CD14-positive monocyte (primary cell): ENCODE results near the gene NPAS4. TPM values are rescaled to one million over a fixed set of nuclear protein-coding genes. Genes with fewer than 3 reads are reported as not detected.
"Not testable (repeated sequence)": the region's sequence is repeated elsewhere in the genome, so short reads cannot be mapped to it uniquely, and the experiment has no call there.

Source experiments
- DNase-seq, 3 donors: peaks; one replicate each; pipeline ENCODE4 v3.0.0-alpha.2; 2011 to 2022
- H2AFZ ChIP-seq: 2 replicates; pipeline ENCODE4 v1.6.0; 2012; ENCODE audit warnings: mild to moderate bottlenecking, low read depth, low read length, inconsistent platforms; ENCODE audit not compliant: insufficient read depth, poor library complexity, severe bottlenecking
- H3K27ac ChIP-seq, 2 donors: 1 replicate in 1 of 2; 2 replicates in 1 of 2; pipeline ENCODE4 v1.5.1; 2012 to 2013; ENCODE audit warnings: low read length in 2 of 2, control low read depth in 1 of 2, inconsistent platforms in 1 of 2, low read depth in 1 of 2, mild to moderate bottlenecking in 1 of 2
- H3K27me3 ChIP-seq, 2 donors: one replicate each; pipeline versions ENCODE4 v1.6.0 to v1.6.1; 2011 to 2013; ENCODE audit warnings: low read length in 2 of 2; ENCODE audit not compliant: control insufficient read depth in 2 of 2, insufficient read depth in 2 of 2
- H3K36me3 ChIP-seq, 2 donors: replicated peaks in 1 of 2; 1 replicate in 1 of 2; 2 replicates in 1 of 2; pipeline versions ENCODE4 v1.5.1 to v1.6.1; 2012 to 2013; ENCODE audit warnings: low read length in 2 of 2, control low read depth in 1 of 2, inconsistent platforms in 1 of 2, mild to moderate bottlenecking in 1 of 2; ENCODE audit not compliant: insufficient read depth in 2 of 2, control insufficient read depth in 1 of 2
- H3K4me1 ChIP-seq, 2 donors: 1 replicate in 1 of 2; 2 replicates in 1 of 2; pipeline versions ENCODE4 v1.5.1 to v1.6.1; 2012 to 2013; ENCODE audit warnings: low read length in 2 of 2, control low read depth in 1 of 2, inconsistent platforms in 1 of 2, mild to moderate bottlenecking in 1 of 2, moderate library complexity in 1 of 2; ENCODE audit not compliant: insufficient read depth in 2 of 2, control insufficient read depth in 1 of 2
- H3K4me2 ChIP-seq: replicated peaks from 2 replicates; pipeline ENCODE3; 2012; ENCODE audit warnings: low read length, moderate library complexity, mild to moderate bottlenecking; ENCODE audit not compliant: poor library complexity, severe bottlenecking; ENCODE audit errors: extremely low read depth
- H3K4me3 ChIP-seq, 3 experiments: fragments of 200-600 bp in 1 of 3; sonication (generic) in 1 of 3; replicated peaks in 1 of 3; 1 replicate in 2 of 3; 2 replicates in 1 of 3; pipeline ENCODE4 v1.5.1; 2011 to 2013; ENCODE audit warnings: low read length in 3 of 3, mild to moderate bottlenecking in 3 of 3, control low read depth in 2 of 3, low read depth in 2 of 3, inconsistent platforms in 1 of 3, moderate library complexity in 1 of 3
- H3K79me2 ChIP-seq: 2 replicates; pipeline ENCODE4 v1.6.0; 2012; ENCODE audit warnings: mild to moderate bottlenecking, control low read depth, inconsistent platforms, low read length, moderate library complexity; ENCODE audit not compliant: insufficient read depth
- H3K9ac ChIP-seq: 2 replicates; pipeline ENCODE4 v1.6.0; 2017; ENCODE audit warnings: low read length, mild to moderate bottlenecking; ENCODE audit not compliant: insufficient read depth, poor library complexity, severe bottlenecking
- H3K9me3 ChIP-seq, 2 donors: replicated peaks in 1 of 2; 1 replicate in 1 of 2; 2 replicates in 1 of 2; pipeline versions ENCODE4 v1.5.1 to v1.6.1; 2012 to 2013; ENCODE audit warnings: low read length in 2 of 2, control low read depth in 1 of 2; ENCODE audit not compliant: control insufficient read depth in 1 of 2, insufficient read depth in 1 of 2
- H4K20me1 ChIP-seq: 2 replicates; pipeline ENCODE4 v1.6.0; 2012; ENCODE audit warnings: mild to moderate bottlenecking, low read length, control low read depth, moderate library complexity; ENCODE audit not compliant: insufficient read depth
- H3K27ac Mint-ChIP-seq, 7 donors: one replicate each; pipeline ENCODE4 v1.8.0; 2020; ENCODE audit warnings: mild to moderate bottlenecking in 7 of 7, mixed read lengths in 7 of 7, moderate library complexity in 6 of 7, inconsistent platforms in 2 of 7
- H3K27me3 Mint-ChIP-seq, 3 donors: one replicate each; pipeline ENCODE4 v1.8.0; 2021 to 2022; ENCODE audit warnings: low read depth in 3 of 3, mild to moderate bottlenecking in 3 of 3, mixed read lengths in 3 of 3, moderate library complexity in 3 of 3, inconsistent platforms in 1 of 3
- H3K36me3 Mint-ChIP-seq, 2 donors: one replicate each; pipeline ENCODE4 v1.8.0; 2020; ENCODE audit warnings: mixed read lengths in 2 of 2, inconsistent platforms in 1 of 2, mild to moderate bottlenecking in 1 of 2
- H3K4me1 Mint-ChIP-seq: one replicate; pipeline ENCODE4 v1.8.0; 2020; ENCODE audit warnings: mild to moderate bottlenecking, mixed read lengths
- H3K4me3 Mint-ChIP-seq, 2 donors: one replicate each; pipeline ENCODE4 v1.8.0; 2020; ENCODE audit warnings: mild to moderate bottlenecking in 2 of 2, mixed read lengths in 2 of 2, moderate library complexity in 1 of 2
- H3K9me3 Mint-ChIP-seq, 7 donors: one replicate each; pipeline ENCODE4 v1.8.0; 2020 to 2022; ENCODE audit warnings: mixed read lengths in 7 of 7, mild to moderate bottlenecking in 6 of 7, moderate library complexity in 6 of 7, inconsistent platforms in 2 of 7
- WGBS: methylation state at CpG from one replicate; pipeline ENCODE4 v1.1.5; 2013; ENCODE audit warnings: missing lambda C conversion rate; ENCODE audit not compliant: insufficient coverage; 5-methylcytosine and 5-hydroxymethylcytosine counted together
- intact Hi-C, 2 donors: fragments of 100-400 bp; cut with micrococcal nuclease; formaldehyde crosslinking; loops; one replicate each; pipeline versions ENCODE4 v1.15.0 to v1.15.1; 2023
- polyA plus RNA-seq, 3 donors: library from polyadenylated mRNA; depleted of rRNA in 1 of 3; unstranded in 2 of 3; stranded (reverse) in 1 of 3; fragments of 300-500 nt in 2 of 3; fragments of >200 nt in 1 of 3; fragmentation: Illumina TruSeq in 2 of 3; gene quantifications; 1 replicate in 2 of 3; 2 replicates in 1 of 3; pipeline ENCODE4 v1.2.3, GENCODE V29; 2012 to 2021
- TF ChIP-seq, protein P1 (sequence below): fragments of 200-600 bp; IDR thresholded peaks from one replicate; pipeline ENCODE4 v1.8.0; 2022; ENCODE audit warnings: antibody characterized with exemption, mild to moderate bottlenecking

The NPAS4 gene
- polyA plus RNA-seq, 3 donors, result not detected

DNA sequence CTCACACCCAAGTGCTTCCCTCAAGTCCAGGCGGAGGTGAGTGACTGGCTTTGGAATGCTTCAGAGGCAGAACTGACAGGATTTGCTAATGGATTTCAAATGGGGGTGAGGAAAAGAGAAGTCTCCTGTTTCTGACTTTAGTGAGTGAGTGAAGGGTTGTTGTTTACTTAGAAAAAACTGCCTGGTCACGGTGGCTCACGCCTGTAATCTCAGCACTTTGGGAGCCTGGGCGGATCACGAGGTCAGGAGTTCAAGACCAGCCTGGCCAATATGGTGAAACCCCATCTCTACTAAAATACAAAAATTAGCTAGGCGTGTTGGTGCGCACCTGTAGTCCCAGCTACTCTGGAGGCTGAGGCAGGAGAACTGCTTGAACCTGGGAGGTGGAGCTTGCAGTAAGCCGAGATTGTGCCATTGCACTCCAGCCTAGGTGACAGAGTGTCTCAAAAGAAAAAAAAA, 11.1 kb downstream of the NPAS4 start:
- H3K4me1 Mint-ChIP-seq, H3K27me3 Mint-ChIP-seq, H3K4me2 ChIP-seq, H3K4me3 Mint-ChIP-seq, H3K9ac ChIP-seq, DNase-seq, H3K27ac ChIP-seq, H4K20me1 ChIP-seq, H3K4me3 ChIP-seq, H3K27me3 ChIP-seq, H3K79me2 ChIP-seq, H3K9me3 ChIP-seq, H3K9me3 Mint-ChIP-seq, H2AFZ ChIP-seq: not testable (repeated sequence)
- Mint-ChIP-seq H3K27ac (peak overlapping the region in 1 of 7 donors; percentile 56), H3K36me3 (peaks cover 22 to 36% of the 10 kb centered on the region in 2 donors)
- WGBS, result 76% methylated on average over 2 of the region's 8 CpGs
- Histone ChIP-seq H3K36me3 (peaks cover 16 to 20% of the 10 kb centered on the region in 2 donors), H3K4me1 (peaks cover 8 to 11% of the 10 kb centered on the region in 2 donors)
- intact Hi-C loops, result loop anchor here in 1 of 2 donors (10.0 kb wide), 1 partner anchor 243 kb away; the partner anchor contains the start of gene RBM4B

DNA sequence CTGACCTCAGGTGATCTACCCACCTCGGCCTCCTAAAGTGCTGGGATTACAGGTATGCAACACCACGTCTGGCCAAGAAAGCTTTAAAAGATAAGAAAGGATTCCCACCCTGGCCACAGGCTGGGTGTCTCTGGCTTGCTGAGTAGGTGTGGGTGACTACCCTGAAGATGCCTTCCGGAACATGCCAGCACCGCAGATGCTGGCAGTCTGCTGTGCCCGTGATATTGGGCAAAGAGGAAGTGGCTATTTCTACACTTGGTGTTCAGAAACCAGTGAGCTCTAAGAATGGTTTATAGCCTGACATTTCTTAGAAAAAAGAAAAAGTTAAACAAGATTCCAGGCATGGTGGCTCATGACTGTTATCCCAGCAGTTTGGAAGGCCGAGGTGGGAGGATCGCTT, 11.8 kb downstream of the NPAS4 start:
- Histone ChIP-seq H2AFZ (no peak overlapping the region), H3K9me3 (no peaks in the 10 kb centered on the region), H3K4me1 (peaks cover 8 to 11% of the 10 kb centered on the region in 2 donors), H3K36me3 (peaks cover 18 to 24% of the 10 kb centered on the region in 2 donors), H3K4me3 (no peak overlapping the region), H3K27me3 (no peaks in the 10 kb centered on the region), H4K20me1 (no peaks in the 10 kb centered on the region), H3K4me2 (no peak overlapping the region), H3K79me2 (no peaks in the 10 kb centered on the region), H3K9ac (no peak overlapping the region), H3K27ac (peak overlapping the region in 1 of 2 donors; percentile 2)
- no peak overlapping the region for H3K4me3 Mint-ChIP-seq
- peaks cover 0 to 2% (median 0%) of the 10 kb centered on the region in 7 donors for H3K9me3 Mint-ChIP-seq
- intact Hi-C loops, result loop anchor here in 1 of 2 donors (10.0 kb wide), 1 partner anchor 242 kb away; the partner anchor contains the start of gene RBM4B
- peak overlapping the region in 1 of 7 donors; percentile 42 for H3K27ac Mint-ChIP-seq
- H3K27me3 Mint-ChIP-seq, result peaks cover 0 to 1% (median 0%) of the 10 kb centered on the region in 3 donors
- peaks cover 25 to 39% of the 10 kb centered on the region in 2 donors for H3K36me3 Mint-ChIP-seq
- TF ChIP-seq, protein P1, sequence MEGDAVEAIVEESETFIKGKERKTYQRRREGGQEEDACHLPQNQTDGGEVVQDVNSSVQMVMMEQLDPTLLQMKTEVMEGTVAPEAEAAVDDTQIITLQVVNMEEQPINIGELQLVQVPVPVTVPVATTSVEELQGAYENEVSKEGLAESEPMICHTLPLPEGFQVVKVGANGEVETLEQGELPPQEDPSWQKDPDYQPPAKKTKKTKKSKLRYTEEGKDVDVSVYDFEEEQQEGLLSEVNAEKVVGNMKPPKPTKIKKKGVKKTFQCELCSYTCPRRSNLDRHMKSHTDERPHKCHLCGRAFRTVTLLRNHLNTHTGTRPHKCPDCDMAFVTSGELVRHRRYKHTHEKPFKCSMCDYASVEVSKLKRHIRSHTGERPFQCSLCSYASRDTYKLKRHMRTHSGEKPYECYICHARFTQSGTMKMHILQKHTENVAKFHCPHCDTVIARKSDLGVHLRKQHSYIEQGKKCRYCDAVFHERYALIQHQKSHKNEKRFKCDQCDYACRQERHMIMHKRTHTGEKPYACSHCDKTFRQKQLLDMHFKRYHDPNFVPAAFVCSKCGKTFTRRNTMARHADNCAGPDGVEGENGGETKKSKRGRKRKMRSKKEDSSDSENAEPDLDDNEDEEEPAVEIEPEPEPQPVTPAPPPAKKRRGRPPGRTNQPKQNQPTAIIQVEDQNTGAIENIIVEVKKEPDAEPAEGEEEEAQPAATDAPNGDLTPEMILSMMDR, result no peak
- 10% methylated on average over 3 of the region's 7 CpGs for WGBS
- peak; percentile 32 to 46 (median 45) for DNase-seq
- peaks cover 8% of the 10 kb centered on the region for H3K4me1 Mint-ChIP-seq
